ENCODE data around the gene HBE1.
"Not testable (repeated sequence)": the region's sequence is repeated elsewhere in the genome, so short reads cannot be mapped to it uniquely, and the experiment has no call there.

Gene HBE1

DNA sequence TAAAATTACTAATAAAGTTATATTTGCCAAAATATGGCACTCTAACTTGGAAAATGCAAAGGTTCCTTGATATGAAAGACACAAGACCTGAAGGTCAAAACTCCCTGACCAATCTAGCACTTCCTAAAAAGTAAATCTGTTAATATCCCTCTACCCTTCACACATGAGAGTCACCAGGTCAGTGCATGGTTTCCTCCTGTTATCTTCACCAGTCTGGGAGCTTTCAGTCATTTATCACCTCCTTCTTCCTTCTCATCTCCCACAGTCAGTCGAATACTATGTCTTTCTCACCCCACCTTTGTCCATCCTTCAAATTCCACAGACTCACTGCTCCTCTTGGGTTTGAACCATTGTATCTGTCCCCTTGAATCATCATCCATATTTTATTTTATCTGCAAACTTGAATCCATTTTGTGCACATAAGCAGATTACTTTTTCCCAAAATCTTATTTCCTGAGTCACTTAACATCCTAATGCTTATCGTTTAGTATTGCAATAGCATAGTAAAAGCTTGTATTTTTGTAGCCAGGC lies 2.6 kb downstream of the HBE1 start:
- TF ChIP-seq, protein P1, sequence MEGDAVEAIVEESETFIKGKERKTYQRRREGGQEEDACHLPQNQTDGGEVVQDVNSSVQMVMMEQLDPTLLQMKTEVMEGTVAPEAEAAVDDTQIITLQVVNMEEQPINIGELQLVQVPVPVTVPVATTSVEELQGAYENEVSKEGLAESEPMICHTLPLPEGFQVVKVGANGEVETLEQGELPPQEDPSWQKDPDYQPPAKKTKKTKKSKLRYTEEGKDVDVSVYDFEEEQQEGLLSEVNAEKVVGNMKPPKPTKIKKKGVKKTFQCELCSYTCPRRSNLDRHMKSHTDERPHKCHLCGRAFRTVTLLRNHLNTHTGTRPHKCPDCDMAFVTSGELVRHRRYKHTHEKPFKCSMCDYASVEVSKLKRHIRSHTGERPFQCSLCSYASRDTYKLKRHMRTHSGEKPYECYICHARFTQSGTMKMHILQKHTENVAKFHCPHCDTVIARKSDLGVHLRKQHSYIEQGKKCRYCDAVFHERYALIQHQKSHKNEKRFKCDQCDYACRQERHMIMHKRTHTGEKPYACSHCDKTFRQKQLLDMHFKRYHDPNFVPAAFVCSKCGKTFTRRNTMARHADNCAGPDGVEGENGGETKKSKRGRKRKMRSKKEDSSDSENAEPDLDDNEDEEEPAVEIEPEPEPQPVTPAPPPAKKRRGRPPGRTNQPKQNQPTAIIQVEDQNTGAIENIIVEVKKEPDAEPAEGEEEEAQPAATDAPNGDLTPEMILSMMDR (conservative IDR thresholded peaks at IDR 0.05; ENCODE audit: low read length), result no peak
- no peak for DNase-seq (ENCODE audit: low read depth)
- H3K4me3 ChIP-seq (ENCODE audit: low read length), result no peak overlapping the region

DNA sequence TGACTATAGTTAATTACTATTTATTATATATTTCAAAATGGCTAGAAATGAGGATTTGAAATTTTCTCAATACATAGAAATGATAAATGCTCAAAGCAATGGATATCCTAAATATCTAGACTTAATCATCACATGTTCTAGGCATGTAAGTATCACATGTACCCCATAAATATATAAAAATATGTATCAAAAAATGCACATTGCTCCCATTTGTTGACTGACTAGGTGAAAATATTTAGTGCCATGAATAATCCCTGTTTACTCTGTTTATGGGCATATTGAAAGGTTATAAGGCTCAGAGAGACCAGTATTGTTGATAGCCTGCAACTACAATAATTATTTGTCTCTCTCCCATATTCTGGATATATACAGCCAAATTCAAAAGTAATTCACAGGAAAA lies 3.1 kb downstream of the HBE1 start:
- TF ChIP-seq, protein P1 (conservative IDR thresholded peaks at IDR 0.05; ENCODE audit: low read length), result no peak
- H3K4me3 ChIP-seq (ENCODE audit: low read length), result no peak overlapping the region
- no peak for DNase-seq (ENCODE audit: low read depth)

DNA sequence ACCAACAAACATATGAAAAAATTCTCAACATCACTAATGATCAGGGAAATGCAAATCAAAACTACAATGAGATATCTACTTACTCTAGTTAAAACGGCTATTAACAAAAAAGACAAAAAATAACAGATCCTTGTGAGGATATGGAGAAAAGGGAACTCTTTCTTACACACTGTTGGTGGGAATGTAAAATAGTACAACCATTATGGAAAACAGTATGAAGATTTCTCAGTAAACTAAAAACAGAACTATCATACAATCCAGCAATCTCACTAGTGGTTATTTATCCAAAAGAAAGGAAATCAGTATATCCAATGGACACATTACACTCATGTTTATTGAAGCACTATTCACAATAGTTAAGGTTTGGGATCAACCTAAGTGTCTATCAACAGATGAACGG lies 3.9 kb downstream of the HBE1 start:
- TF ChIP-seq, protein P1 (conservative IDR thresholded peaks at IDR 0.05; ENCODE audit: low read length), result no peak
- H3K4me3 ChIP-seq (ENCODE audit: low read length), result no peak overlapping the region
- no peak for DNase-seq (ENCODE audit: low read depth)

DNA sequence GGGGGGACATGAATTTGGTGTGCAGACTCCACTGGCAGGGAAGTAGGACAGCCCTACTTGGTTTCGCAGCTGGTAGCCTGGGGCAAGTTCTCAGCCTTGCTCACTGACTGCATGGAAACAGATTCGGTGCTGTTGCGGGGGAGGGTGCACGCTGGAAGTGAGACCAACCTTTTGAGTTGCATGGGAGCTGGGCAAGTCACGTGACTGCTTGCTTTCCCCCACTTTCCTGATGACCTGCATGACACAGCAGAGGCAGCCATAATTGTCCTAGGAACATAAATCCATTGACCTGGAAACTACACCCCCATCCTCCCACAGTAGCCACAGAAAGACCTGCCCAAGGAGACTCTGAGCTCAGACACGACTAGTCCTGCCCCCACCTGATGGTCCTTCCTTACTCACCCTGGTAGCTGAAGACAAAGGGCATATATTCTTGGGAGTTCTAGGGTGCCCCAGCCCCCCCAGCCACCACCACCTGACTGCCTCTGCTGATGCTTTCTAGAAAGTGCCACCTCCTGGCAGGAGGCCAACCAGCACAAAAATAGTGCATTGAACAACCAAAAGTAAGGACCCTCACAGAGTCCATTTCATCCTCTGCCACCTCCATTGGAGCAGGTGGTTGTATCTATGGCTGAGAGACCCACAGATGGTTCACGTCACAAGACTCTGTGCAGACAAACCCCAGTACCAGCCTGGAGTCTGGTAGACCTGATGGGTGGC lies 11.0 kb downstream of the HBE1 start:
- no peak overlapping the region for H3K4me3 ChIP-seq (ENCODE audit: low read length)
- DNase-seq (ENCODE audit: low read depth), result no peak
- TF ChIP-seq, protein P1 (conservative IDR thresholded peaks at IDR 0.05; ENCODE audit: low read length), result no peak

DNA sequence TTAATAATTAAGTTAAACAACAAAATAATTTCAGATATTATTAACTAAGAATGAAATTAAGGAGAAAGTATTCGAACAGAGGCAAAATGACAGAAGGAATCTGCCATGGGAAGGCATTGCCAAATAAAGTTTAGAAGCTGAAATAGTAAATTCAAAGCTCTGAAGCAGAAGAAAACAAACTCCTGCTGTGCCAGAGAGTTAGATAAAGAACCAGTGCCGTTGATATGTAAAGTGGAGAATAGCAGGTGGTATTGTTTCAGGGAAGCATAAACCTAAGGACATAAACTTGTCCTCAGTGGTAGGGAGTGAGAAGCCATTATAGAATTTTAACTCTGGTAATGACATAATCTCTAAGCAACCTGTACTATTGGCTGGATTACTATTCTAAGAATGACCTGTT lies 12.4 kb downstream of the HBE1 start:
- TF ChIP-seq, protein P1 (conservative IDR thresholded peaks at IDR 0.05; ENCODE audit: low read length), result no peak
- DNase-seq (ENCODE audit: low read depth), result no peak

DNA sequence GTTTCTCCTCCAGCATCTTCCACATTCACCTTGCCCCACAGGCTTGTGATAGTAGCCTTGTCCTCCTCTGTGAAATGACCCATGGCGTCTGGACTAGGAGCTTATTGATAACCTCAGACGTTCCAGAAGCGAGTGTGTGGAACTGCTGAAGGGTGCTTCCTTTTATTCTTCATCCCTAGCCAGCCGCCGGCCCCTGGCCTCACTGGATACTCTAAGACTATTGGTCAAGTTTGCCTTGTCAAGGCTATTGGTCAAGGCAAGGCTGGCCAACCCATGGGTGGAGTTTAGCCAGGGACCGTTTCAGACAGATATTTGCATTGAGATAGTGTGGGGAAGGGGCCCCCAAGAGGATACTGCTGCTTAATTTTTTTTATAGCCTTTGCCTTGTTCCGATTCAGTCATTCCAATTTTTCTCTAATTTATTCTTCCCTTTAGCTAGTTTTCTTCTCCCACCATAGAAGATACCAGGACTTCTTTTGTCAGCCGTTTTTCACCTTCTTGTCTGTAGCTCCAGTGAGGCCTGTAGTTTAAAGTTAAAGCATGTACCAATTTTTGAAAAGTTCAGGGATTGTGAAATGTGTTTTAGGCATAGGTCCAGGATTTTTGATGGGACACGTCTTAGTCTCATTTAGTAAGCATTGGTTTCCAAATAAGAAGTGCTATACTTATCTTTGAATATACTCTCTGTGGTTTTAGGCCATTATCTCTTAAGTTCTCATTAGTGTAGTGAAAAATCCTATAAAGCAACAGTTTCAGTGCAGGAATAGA lies 14.9 kb downstream of the HBE1 start, which contains the start of gene HBG2:
Gene HBG2 (minus strand): TSS at position 136 of the 768 bp plus-strand sequence. CDS start 53 bp downstream, at position 83.
- peak; percentile 11 for DNase-seq (ENCODE audit: low read depth)
- H3K4me3 ChIP-seq (ENCODE audit: low read length), result not testable (repeated sequence)

More for the DNA sequence above, 12.4 kb downstream of the HBE1 start:
- no peak overlapping the region for H3K4me3 ChIP-seq (ENCODE audit: low read length)

DNA sequence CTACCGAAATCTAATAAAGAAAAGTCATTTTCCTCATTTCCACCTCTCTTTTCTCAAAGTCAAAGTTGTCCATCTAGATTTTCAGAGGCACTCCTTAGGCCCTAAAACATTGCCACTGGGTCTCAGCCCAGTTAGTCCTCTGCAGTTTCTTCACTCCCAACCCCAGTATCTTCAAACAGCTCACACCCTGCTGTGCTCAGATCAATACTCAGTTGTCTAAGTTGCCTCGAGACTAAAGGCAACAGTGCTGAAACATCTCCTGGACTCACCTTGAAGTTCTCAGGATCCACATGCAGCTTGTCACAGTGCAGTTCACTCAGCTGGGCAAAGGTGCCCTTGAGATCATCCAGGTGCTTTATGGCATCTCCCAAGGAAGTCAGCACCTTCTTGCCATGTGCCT lies 15.7 kb downstream of the HBE1 start:
- DNase-seq (ENCODE audit: low read depth); H3K4me3 ChIP-seq (ENCODE audit: low read length): not testable (repeated sequence)

DNA sequence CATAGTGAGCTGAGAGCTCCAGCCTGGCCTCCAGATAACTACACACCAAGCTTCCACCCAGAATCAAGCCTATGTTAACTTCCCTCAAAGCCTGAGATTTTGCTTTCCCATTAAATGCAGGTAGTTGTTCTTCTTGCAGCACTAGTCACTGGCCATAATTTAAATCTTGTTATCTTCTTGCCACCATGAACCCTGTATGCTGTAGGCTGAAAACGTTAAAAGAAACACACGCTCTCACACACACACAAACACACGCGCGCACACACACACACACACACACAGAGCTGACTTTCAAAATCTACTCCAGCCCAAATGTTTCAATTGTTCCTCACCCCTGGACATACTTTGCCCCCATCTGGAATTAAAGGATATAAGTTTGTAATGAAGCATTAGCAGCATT lies 16.3 kb downstream of the HBE1 start:
- DNase-seq (ENCODE audit: low read depth); H3K4me3 ChIP-seq (ENCODE audit: low read length): not testable (repeated sequence)
